NB4 (cell line): Measurements from ENCODE around the gene TSHZ2.

ENCODE experiments used
- POLR2A ChIP-seq: IDR thresholded peaks from 2 replicates; pipeline ENCODE4 v1.6.1; 2011; ENCODE audit warnings: mild to moderate bottlenecking; ENCODE audit not compliant: insufficient read length; ENCODE audit errors: extremely low read depth
- TF ChIP-seq, protein P1 (sequence below): IDR thresholded peaks from one replicate; pipeline ENCODE4 v1.5.1; 2012; ENCODE audit warnings: low read depth, low read length

DNA sequence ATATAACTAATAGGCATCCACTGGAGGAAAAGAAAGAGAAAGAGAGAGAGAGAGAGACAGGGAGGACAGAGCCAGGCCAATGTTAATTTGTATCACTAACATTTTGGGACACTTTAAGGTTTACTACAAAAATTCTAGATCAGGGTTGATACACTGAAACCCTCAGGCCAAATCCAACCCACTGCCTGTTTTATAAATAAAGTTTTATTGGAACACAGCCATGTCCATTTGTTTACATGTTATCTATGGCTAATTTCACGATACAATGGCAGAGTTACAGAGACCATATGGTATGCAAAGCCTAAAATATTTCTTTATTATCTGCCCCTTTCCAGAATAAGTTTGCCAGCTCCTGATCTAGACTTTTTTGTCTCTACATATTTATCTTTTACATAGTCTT lies 357.6 kb downstream of the TSHZ2 start:
- TF ChIP-seq, protein P1, sequence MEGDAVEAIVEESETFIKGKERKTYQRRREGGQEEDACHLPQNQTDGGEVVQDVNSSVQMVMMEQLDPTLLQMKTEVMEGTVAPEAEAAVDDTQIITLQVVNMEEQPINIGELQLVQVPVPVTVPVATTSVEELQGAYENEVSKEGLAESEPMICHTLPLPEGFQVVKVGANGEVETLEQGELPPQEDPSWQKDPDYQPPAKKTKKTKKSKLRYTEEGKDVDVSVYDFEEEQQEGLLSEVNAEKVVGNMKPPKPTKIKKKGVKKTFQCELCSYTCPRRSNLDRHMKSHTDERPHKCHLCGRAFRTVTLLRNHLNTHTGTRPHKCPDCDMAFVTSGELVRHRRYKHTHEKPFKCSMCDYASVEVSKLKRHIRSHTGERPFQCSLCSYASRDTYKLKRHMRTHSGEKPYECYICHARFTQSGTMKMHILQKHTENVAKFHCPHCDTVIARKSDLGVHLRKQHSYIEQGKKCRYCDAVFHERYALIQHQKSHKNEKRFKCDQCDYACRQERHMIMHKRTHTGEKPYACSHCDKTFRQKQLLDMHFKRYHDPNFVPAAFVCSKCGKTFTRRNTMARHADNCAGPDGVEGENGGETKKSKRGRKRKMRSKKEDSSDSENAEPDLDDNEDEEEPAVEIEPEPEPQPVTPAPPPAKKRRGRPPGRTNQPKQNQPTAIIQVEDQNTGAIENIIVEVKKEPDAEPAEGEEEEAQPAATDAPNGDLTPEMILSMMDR, result no peak
- no peak for TF ChIP-seq POLR2A
